Measurements from ENCODE around the gene FANCF.

DNA sequence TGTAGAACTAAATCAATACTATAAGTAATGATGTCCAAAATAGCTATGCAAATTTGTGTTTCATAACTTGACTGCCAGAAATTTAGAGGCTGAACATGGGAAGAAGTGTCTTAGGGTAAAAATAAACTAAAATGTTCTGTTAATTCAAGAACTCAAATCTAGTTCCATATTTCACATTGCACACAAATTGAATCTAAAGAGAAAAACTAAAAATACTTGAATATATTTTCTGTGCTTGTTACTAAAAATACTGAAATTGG is 43.5 kb downstream of the FANCF start:
- TF ChIP-seq, protein P1, sequence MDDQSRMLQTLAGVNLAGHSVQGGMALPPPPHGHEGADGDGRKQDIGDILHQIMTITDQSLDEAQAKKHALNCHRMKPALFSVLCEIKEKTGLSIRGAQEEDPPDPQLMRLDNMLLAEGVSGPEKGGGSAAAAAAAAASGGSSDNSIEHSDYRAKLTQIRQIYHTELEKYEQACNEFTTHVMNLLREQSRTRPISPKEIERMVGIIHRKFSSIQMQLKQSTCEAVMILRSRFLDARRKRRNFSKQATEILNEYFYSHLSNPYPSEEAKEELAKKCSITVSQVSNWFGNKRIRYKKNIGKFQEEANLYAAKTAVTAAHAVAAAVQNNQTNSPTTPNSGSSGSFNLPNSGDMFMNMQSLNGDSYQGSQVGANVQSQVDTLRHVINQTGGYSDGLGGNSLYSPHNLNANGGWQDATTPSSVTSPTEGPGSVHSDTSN (IDR thresholded peaks at IDR 0.05): no peak
- TF ChIP-seq, protein P2, sequence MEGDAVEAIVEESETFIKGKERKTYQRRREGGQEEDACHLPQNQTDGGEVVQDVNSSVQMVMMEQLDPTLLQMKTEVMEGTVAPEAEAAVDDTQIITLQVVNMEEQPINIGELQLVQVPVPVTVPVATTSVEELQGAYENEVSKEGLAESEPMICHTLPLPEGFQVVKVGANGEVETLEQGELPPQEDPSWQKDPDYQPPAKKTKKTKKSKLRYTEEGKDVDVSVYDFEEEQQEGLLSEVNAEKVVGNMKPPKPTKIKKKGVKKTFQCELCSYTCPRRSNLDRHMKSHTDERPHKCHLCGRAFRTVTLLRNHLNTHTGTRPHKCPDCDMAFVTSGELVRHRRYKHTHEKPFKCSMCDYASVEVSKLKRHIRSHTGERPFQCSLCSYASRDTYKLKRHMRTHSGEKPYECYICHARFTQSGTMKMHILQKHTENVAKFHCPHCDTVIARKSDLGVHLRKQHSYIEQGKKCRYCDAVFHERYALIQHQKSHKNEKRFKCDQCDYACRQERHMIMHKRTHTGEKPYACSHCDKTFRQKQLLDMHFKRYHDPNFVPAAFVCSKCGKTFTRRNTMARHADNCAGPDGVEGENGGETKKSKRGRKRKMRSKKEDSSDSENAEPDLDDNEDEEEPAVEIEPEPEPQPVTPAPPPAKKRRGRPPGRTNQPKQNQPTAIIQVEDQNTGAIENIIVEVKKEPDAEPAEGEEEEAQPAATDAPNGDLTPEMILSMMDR (IDR thresholded peaks at IDR 0.05): no peak
- TF ChIP-seq FOSL2 (IDR thresholded peaks at IDR 0.05; ENCODE audit: borderline replicate concordance, low read depth): no peak
- TF ChIP-seq, protein P3, sequence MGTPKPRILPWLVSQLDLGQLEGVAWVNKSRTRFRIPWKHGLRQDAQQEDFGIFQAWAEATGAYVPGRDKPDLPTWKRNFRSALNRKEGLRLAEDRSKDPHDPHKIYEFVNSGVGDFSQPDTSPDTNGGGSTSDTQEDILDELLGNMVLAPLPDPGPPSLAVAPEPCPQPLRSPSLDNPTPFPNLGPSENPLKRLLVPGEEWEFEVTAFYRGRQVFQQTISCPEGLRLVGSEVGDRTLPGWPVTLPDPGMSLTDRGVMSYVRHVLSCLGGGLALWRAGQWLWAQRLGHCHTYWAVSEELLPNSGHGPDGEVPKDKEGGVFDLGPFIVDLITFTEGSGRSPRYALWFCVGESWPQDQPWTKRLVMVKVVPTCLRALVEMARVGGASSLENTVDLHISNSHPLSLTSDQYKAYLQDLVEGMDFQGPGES (IDR thresholded peaks at IDR 0.05; ENCODE audit: low read depth, low read length): no peak
- no peak for TF ChIP-seq GABPA (IDR thresholded peaks at IDR 0.05; ENCODE audit: low read depth)
- no peak for TF ChIP-seq RCOR1 (IDR thresholded peaks at IDR 0.05; ENCODE audit: low read length)
- TF ChIP-seq USF1 (IDR thresholded peaks at IDR 0.05; ENCODE audit: borderline replicate concordance, low read depth): no peak
- TF ChIP-seq EP300 (IDR thresholded peaks at IDR 0.05; ENCODE audit: borderline replicate concordance in 1 of 2, low read depth in 1 of 2, low read length in 1 of 2): no peak
